ENCODE data around the gene TMEM18.

- TF ChIP-seq POLR2A (IDR thresholded peaks at IDR 0.05; ENCODE audit: low read length) (no peak), GATA1 (IDR thresholded peaks at IDR 0.05; ENCODE audit: low read depth, low read length) (no peak)
Observed at GRCh38 chr2:657766-658165, 19.4 kb downstream of the TMEM18 start.
